Chondrocyte (in vitro differentiated cells): ENCODE data around the gene AKR7A3. TPM values are rescaled to one million over a fixed set of nuclear protein-coding genes. Genes with fewer than 3 reads are reported as not detected.

Experiments used
- DNase-seq: peaks from one replicate; pipeline ENCODE4 v3.0.0; 2021; ENCODE audit warnings: mixed read lengths, low spot score
- H3K27ac Mint-ChIP-seq: one replicate; pipeline ENCODE4 v1.8.0; 2021; ENCODE audit warnings: mild to moderate bottlenecking, moderate library complexity, mixed read lengths; ENCODE audit not compliant: unreplicated experiment
- H3K27me3 Mint-ChIP-seq: 2 replicates; pipeline ENCODE4 v1.8.0; 2021; ENCODE audit warnings: low read depth, mixed read lengths
- H3K36me3 Mint-ChIP-seq: 2 replicates; pipeline ENCODE4 v1.8.0; 2021; ENCODE audit warnings: low read depth, mixed read lengths
- H3K4me1 Mint-ChIP-seq: 2 replicates; pipeline ENCODE4 v1.8.0; 2021; ENCODE audit warnings: low read depth, mild to moderate bottlenecking, mixed read lengths
- H3K4me3 Mint-ChIP-seq: one replicate; pipeline ENCODE4 v1.8.0; 2021; ENCODE audit warnings: mild to moderate bottlenecking, moderate library complexity, mixed read lengths; ENCODE audit not compliant: unreplicated experiment
- H3K9me3 Mint-ChIP-seq: 2 replicates; pipeline ENCODE4 v1.8.0; 2021; ENCODE audit warnings: low read depth, mixed read lengths
- CTCF ChIP-seq: fragments of 200-600 bp; sonication (generic); IDR thresholded peaks from 2 replicates; pipeline ENCODE4 v1.5.0; 2021; ENCODE audit warnings: antibody characterized with exemption, mild to moderate bottlenecking, moderate library complexity
- total RNA-seq: library from RNA; stranded (reverse); gene quantifications from 3 replicates; pipeline ENCODE4 v1.2.1, GENCODE V29; 2021

Gene AKR7A3
- total RNA-seq, 1 donor from 2014 or later, result 0.45 TPM

- H3K36me3 Mint-ChIP-seq, result peaks cover 7% of the 10 kb centered on the region
- no peak for DNase-seq
- no peak overlapping the region for H3K27ac Mint-ChIP-seq
- TF ChIP-seq CTCF, result no peak
- H3K9me3 Mint-ChIP-seq, result no peaks in the 10 kb centered on the region
- H3K4me3 Mint-ChIP-seq, result no peak overlapping the region
- peaks cover 25% of the 10 kb centered on the region for H3K4me1 Mint-ChIP-seq
- H3K27me3 Mint-ChIP-seq, result no peaks in the 10 kb centered on the region
Measured at GRCh38 chr1:19254416-19254815, 34.2 kb downstream of the AKR7A3 start.

GRCh38 chr1:19251305-19252196 is 37.0 kb downstream of the AKR7A3 start, which contains the start of the genes EMC1 and MRTO4:
Gene EMC1 (minus strand): TSS chr1:19251524. CDS start chr1:19251509, 15 bp downstream.
Gene MRTO4 (plus strand): TSS chr1:19251805. CDS start chr1:19251836, 31 bp downstream.
- no peaks in the 10 kb centered on the region for H3K36me3 Mint-ChIP-seq
- peaks cover 25% of the 10 kb centered on the region for H3K4me1 Mint-ChIP-seq
- DNase-seq, result peak; percentile 96
- H3K27me3 Mint-ChIP-seq, result no peaks in the 10 kb centered on the region
- H3K9me3 Mint-ChIP-seq, result no peaks in the 10 kb centered on the region
- peak within 1 kb of the TSS; percentile 98 for H3K4me3 Mint-ChIP-seq
- TF ChIP-seq CTCF, result no peak
- H3K27ac Mint-ChIP-seq, result peak within 1 kb of the TSS; percentile 96

- H3K9me3 Mint-ChIP-seq, result no peaks in the 10 kb centered on the region
- no peak for TF ChIP-seq CTCF
- H3K4me3 Mint-ChIP-seq, result peak overlapping the region; percentile 98
- H3K27me3 Mint-ChIP-seq, result no peaks in the 10 kb centered on the region
- no peaks in the 10 kb centered on the region for H3K36me3 Mint-ChIP-seq
- DNase-seq, result no peak
- H3K27ac Mint-ChIP-seq, result peak overlapping the region; percentile 96
- peaks cover 25% of the 10 kb centered on the region for H3K4me1 Mint-ChIP-seq
Measured at GRCh38 chr1:19250629-19251304, 37.8 kb downstream of the AKR7A3 start.

GRCh38 chr1:19240673-19241538 is 47.7 kb downstream of the AKR7A3 start:
- DNase-seq, result no peak
- Mint-ChIP-seq H3K9me3 (no peaks in the 10 kb centered on the region), H3K4me3 (no peak overlapping the region), H3K36me3 (peaks cover 26% of the 10 kb centered on the region), H3K4me1 (no peaks in the 10 kb centered on the region), H3K27me3 (no peaks in the 10 kb centered on the region), H3K27ac (peak overlapping the region; percentile 65)
- TF ChIP-seq CTCF, result peak; percentile 93
